HepG2 (cell line): ENCODE data around the gene PACS2. TPM values are rescaled to one million over a fixed set of nuclear protein-coding genes. Genes with fewer than 3 reads are reported as not detected.

Experiments
- ATAC-seq: fragments of 200-7000 bp; cut with Tn5 transposase; 3 replicates; pipeline ENCODE4 v1.9.1; 2020; ENCODE audit warnings: mild to moderate bottlenecking, moderate library complexity
- BruUV-seq: library from RNA; stranded (reverse); fragments of 400-500 nt; replicated peaks from 2 replicates; lab custom pipeline; 2021; lab: Mats Ljungman, UMichigan
- CTCF ChIA-PET: fragments of 300-600 bp; formaldehyde crosslinking; extraction: SDS; loops from one replicate; lab custom pipeline; 2021; ENCODE audit warnings: low total read pairs, inconsistent platforms, low intra/inter-chr PET ratio; lab: Yijun Ruan, JAX
- POLR2A ChIA-PET: fragments of 350-600 bp; sonication (Branson Sonifier 250); formaldehyde crosslinking; loops from one replicate; lab custom pipeline; 2020; ENCODE audit warnings: antibody characterized with exemption, inconsistent platforms; lab: Yijun Ruan, JAX
- DNase-seq: peaks from one replicate; pipeline ENCODE4 v3.0.0-alpha.2; 2015; ENCODE audit warnings: low spot score
- FAIRE-seq: peaks from 3 replicates; lab custom pipeline; 2011; peaks lifted over from hg19 to GRCh38; lab: Jason Lieb, UNC
- H2AFZ ChIP-seq: one replicate; pipeline ENCODE4 v1.6.1; 2011; ENCODE audit warnings: low read length, inconsistent platforms
- H3K27ac ChIP-seq: fragments of 300-600 bp; 3 replicates; pipeline ENCODE4 v1.8.0; 2011; ENCODE audit warnings: mixed run types, mild to moderate bottlenecking, mixed read lengths, low read length, inconsistent platforms; ENCODE audit not compliant: insufficient read depth; ENCODE audit errors: extremely low read length
- H3K27me3 ChIP-seq, 2 experiments: fragments of 200-600 bp in 1 of 2; 2 replicates in 1 of 2; 3 replicates in 1 of 2; pipeline versions ENCODE4 v1.6.0 to v1.8.0; 2011; ENCODE audit warnings: low read length in 2 of 2, mild to moderate bottlenecking in 2 of 2, moderate library complexity in 2 of 2, inconsistent platforms in 1 of 2; ENCODE audit not compliant: insufficient read depth in 2 of 2, control insufficient read depth in 1 of 2
- H3K36me3 ChIP-seq, 2 experiments: fragments of 200-600 bp in 1 of 2; replicated peaks in 1 of 2; 2 replicates in 1 of 2; 3 replicates in 1 of 2; pipeline versions ENCODE4 v1.5.1 to v1.8.0; 2011; ENCODE audit warnings: low read length in 2 of 2, inconsistent platforms in 1 of 2; ENCODE audit not compliant: insufficient read depth in 2 of 2, control insufficient read depth in 1 of 2
- H3K4me1 ChIP-seq: 2 replicates; pipeline ENCODE4 v1.5.1; 2012; ENCODE audit warnings: low read length, inconsistent platforms; ENCODE audit not compliant: insufficient read depth
- H3K4me2 ChIP-seq: 2 replicates; pipeline ENCODE4 v1.6.0; 2011; ENCODE audit warnings: low read depth, low read length, inconsistent platforms
- H3K4me3 ChIP-seq, 3 experiments: fragments of 200-600 bp in 1 of 3; sonication (generic), shearing (Covaris generic) in 1 of 3; replicated peaks in 1 of 3; 2 replicates each; pipeline ENCODE4 v1.5.1; 2011 to 2016; ENCODE audit warnings: low read length in 3 of 3, inconsistent platforms in 2 of 3, low read depth in 2 of 3, mild to moderate bottlenecking in 2 of 3, control low read depth in 1 of 3, mixed read lengths in 1 of 3; ENCODE audit not compliant: insufficient read depth in 1 of 3
- H3K79me2 ChIP-seq: one replicate; pipeline ENCODE4 v1.6.1; 2011; ENCODE audit warnings: low read length, inconsistent platforms; ENCODE audit not compliant: insufficient read depth
- H3K9ac ChIP-seq: 2 replicates; pipeline ENCODE4 v1.6.0; 2011; ENCODE audit warnings: mild to moderate bottlenecking, low read depth, low read length, inconsistent platforms; ENCODE audit not compliant: insufficient read depth
- H3K9me3 ChIP-seq: 2 replicates; pipeline ENCODE4 v1.5.1; 2012; ENCODE audit warnings: mild to moderate bottlenecking, low read length
- H4K20me1 ChIP-seq: 2 replicates; pipeline ENCODE4 v1.6.0; 2011; ENCODE audit warnings: inconsistent platforms, mild to moderate bottlenecking, low read length, moderate library complexity; ENCODE audit not compliant: insufficient read depth
- JUNB ChIP-seq: sonication (generic); formaldehyde crosslinking; IDR thresholded peaks from 2 replicates; pipeline ENCODE4 v1.8.0; 2022; ENCODE audit warnings: missing genetic modification reagents, mild to moderate bottlenecking, borderline replicate concordance
- ZNF572 ChIP-seq: sonication (generic); formaldehyde crosslinking; IDR thresholded peaks from 2 replicates; pipeline ENCODE4 v1.5.1; 2020; ENCODE audit warnings: mild to moderate bottlenecking, missing genetic modification reagents
- ZNF816 ChIP-seq: sonication (generic); formaldehyde crosslinking; IDR thresholded peaks from 2 replicates; pipeline ENCODE4 v1.8.0; 2022; ENCODE audit warnings: missing genetic modification reagents, mild to moderate bottlenecking, borderline replicate concordance
- WGBS: methylation state at CpG from one replicate; pipeline ENCODE4 v1.1.6; 2017; ENCODE audit warnings: low lambda C conversion rate; 5-methylcytosine and 5-hydroxymethylcytosine counted together
- in situ Hi-C: cut with HindIII; loops from 2 replicates; pipeline ENCODE4 v1.10.0; 2017; ENCODE audit warnings: low pct_unique_long_range_greater_than_20kb; ENCODE audit not compliant: extremely low pct_ligation_motif_present
- intact Hi-C: fragments of 100-400 bp; cut with micrococcal nuclease; formaldehyde crosslinking; loops from one replicate; pipeline ENCODE4 v1.10.0; 2022; ENCODE audit not compliant: unreplicated experiment
- polyA plus RNA-seq, 8 experiments: library from polyadenylated mRNA; depleted of rRNA in 3 of 8; stranded (reverse) in 7 of 8; unstranded in 1 of 8; fragments of >200 nt; fragmentation: Illumina TruSeq in 4 of 8; extraction: Trizol in 4 of 8; gene quantifications; 2 replicates each; pipeline versions ENCODE4 v1.2.1 to v1.2.3, GENCODE V29; 2011 to 2016; ENCODE audit warnings: low read depth in 4 of 8, missing spikeins in 1 of 8, mixed read lengths in 1 of 8; ENCODE audit not compliant: insufficient read depth in 1 of 8
- total RNA-seq, 5 experiments: library from RNA; depleted of rRNA; stranded (reverse); fragments of >200 nt; fragmentation: Illumina TruSeq; extraction: Trizol; gene quantifications; 2 replicates each; pipeline ENCODE4 v1.2.3, GENCODE V29; 2016; ENCODE audit warnings: low read depth in 1 of 5
- TF ChIP-seq, protein P1 (sequence below): sonication (generic); formaldehyde crosslinking; IDR thresholded peaks from 2 replicates; pipeline ENCODE4 v1.9.0; 2021; ENCODE audit warnings: mild to moderate bottlenecking, missing genetic modification reagents

The PACS2 gene
- total and polyA plus RNA-seq, 2 of the 13 experiments (the other 11 are each of a cell fraction or from before 2014, with no cell fraction given), result 23.6 to 27.6 TPM

DNA sequence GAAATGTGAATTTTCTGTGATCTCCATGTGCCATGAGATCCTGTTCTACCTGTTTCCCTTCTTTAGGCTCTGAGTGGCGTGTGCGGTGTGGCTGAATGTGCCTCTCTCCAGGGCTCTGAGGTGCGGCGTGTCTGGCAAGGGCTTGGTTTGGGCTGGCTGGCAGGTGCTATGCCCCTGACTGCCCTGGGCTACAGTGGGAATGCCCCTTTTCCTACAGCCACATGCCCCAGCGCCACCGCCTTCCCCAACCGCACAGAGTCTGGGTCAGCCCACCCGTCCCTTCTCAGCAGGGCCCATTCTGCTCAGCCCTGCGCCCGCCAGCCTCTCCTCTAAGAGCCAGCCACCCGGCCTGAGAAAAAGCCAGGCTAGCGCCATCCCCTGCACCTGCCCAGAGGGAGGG, 41.5 kb upstream of the PACS2 start (continued):
- TF ChIP-seq, protein P1, sequence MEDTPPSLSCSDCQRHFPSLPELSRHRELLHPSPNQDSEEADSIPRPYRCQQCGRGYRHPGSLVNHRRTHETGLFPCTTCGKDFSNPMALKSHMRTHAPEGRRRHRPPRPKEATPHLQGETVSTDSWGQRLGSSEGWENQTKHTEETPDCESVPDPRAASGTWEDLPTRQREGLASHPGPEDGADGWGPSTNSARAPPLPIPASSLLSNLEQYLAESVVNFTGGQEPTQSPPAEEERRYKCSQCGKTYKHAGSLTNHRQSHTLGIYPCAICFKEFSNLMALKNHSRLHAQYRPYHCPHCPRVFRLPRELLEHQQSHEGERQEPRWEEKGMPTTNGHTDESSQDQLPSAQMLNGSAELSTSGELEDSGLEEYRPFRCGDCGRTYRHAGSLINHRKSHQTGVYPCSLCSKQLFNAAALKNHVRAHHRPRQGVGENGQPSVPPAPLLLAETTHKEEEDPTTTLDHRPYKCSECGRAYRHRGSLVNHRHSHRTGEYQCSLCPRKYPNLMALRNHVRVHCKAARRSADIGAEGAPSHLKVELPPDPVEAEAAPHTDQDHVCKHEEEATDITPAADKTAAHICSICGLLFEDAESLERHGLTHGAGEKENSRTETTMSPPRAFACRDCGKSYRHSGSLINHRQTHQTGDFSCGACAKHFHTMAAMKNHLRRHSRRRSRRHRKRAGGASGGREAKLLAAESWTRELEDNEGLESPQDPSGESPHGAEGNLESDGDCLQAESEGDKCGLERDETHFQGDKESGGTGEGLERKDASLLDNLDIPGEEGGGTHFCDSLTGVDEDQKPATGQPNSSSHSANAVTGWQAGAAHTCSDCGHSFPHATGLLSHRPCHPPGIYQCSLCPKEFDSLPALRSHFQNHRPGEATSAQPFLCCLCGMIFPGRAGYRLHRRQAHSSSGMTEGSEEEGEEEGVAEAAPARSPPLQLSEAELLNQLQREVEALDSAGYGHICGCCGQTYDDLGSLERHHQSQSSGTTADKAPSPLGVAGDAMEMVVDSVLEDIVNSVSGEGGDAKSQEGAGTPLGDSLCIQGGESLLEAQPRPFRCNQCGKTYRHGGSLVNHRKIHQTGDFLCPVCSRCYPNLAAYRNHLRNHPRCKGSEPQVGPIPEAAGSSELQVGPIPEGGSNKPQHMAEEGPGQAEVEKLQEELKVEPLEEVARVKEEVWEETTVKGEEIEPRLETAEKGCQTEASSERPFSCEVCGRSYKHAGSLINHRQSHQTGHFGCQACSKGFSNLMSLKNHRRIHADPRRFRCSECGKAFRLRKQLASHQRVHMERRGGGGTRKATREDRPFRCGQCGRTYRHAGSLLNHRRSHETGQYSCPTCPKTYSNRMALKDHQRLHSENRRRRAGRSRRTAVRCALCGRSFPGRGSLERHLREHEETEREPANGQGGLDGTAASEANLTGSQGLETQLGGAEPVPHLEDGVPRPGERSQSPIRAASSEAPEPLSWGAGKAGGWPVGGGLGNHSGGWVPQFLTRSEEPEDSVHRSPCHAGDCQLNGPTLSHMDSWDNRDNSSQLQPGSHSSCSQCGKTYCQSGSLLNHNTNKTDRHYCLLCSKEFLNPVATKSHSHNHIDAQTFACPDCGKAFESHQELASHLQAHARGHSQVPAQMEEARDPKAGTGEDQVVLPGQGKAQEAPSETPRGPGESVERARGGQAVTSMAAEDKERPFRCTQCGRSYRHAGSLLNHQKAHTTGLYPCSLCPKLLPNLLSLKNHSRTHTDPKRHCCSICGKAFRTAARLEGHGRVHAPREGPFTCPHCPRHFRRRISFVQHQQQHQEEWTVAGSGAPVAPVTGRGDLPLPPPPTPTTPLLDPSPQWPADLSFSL, result no peak

DNA sequence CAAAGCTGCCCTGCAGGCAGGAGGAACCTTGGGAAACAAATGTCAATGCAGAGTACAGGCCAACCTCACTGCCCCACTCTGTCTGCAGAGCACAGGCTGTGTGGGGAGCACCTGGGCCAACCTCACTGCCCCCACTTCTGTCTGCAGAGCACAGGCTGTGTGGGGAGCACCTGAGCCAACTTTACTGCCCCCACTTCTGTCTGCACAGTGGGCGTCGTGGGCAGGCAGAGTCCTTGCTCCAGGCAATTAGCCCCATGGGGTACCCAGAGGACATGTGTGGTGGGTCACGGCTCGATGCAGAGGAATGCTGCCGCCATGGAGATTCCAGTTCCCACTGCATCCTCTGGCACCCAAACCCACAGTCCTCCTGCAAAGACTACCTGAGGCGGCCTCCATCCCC, 39.9 kb upstream of the PACS2 start:
- Histone ChIP-seq H4K20me1 (peaks cover 2% of the 10 kb centered on the region), H3K9ac (no peak overlapping the region), H3K9me3 (no peaks in the 10 kb centered on the region), H3K36me3 (no peaks in the 10 kb centered on the region), H3K27me3 (no peaks in the 10 kb centered on the region), H3K4me3 (no peak overlapping the region), H2AFZ (no peak overlapping the region), H3K79me2 (peaks cover 9% of the 10 kb centered on the region), H3K27ac (no peak overlapping the region), H3K4me2 (no peak overlapping the region), H3K4me1 (no peaks in the 10 kb centered on the region)
- DNase-seq (no peak), FAIRE-seq (no peak), ATAC-seq (no peak)
- in situ Hi-C loops (no loop called here), intact Hi-C loops (no loop called here)
- no TSS peak for BruUV-seq
- ChIA-PET CTCF (no interaction called here), POLR2A (no interaction called here)
- TF ChIP-seq ZNF816 (no peak), JUNB (CRISPR knock-in tag) (no peak), ZNF572 (CRISPR knock-in tag) (no peak)
- WGBS, result 85% methylated on average over 4 of the region's 6 CpGs
